GM21526 (cell line): ENCODE measurements around the gene ERAP2.
"Not testable (repeated sequence)": the region's sequence is repeated elsewhere in the genome, so short reads cannot be mapped to it uniquely, and the experiment has no call there.

Experiments
- ATAC-seq: cut with Tn5 transposase; IDR thresholded peaks from one replicate; pipeline ENCODE4 v1.9.1; 2021; ENCODE audit warnings: moderate library complexity; ENCODE audit not compliant: unreplicated experiment, low FRiP score

Gene ERAP2

DNA sequence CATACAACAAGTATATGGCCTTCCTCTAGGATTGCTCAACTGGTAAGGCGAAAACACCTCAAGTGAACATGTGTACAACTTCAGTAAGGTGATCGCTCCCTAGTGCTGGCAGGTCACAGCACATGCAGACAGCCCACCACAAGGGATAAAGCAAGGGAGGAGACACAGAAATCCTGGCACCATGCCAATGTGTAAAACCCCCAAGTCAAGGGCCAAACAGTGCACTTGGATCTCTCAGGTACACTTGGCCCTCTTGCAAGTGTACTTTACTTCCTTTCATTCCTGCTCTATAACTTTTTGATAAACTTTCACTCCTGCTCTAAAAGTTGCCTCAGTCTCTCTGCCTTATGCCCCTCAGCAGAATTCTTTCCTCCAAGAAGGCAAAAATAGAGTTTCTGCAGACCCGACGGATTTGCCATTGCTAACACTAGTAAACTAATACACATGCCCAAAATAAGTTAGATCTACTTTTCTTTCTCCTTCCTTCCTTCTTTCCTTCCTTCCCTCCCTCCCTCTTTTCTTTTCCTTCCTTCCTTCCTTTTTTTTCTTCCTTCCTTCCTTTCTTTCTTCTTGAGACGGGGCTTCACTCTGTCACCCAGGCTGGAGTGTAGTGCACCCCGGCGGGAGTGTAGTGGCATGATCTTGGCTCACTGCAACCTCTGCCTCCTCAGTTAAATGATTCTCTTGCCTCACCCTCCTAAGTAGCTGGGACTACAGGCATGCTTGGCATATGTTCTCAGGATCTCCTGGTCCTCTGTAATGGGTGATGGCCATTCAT lies 52.8 kb downstream of the ERAP2 start:
- ATAC-seq, result no peak

DNA sequence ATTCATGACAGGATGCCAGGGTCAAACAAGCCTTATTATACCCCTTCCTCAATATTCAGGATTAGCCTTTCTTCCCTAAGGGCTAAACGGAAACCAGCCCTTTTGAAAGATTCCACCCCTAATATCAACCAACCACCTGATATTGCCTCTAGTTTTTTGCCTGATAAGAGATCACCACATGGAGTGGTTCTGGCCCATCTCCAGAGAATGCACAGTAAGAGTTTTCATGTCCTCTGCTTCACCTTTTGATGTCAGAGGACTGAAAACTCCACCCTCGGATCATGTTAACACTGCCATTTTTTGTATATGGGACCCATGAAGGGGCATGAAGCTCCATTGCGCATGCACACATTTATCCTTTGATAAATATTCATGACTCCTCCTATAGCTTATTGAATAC lies 53.8 kb downstream of the ERAP2 start:
- ATAC-seq, result no peak

DNA sequence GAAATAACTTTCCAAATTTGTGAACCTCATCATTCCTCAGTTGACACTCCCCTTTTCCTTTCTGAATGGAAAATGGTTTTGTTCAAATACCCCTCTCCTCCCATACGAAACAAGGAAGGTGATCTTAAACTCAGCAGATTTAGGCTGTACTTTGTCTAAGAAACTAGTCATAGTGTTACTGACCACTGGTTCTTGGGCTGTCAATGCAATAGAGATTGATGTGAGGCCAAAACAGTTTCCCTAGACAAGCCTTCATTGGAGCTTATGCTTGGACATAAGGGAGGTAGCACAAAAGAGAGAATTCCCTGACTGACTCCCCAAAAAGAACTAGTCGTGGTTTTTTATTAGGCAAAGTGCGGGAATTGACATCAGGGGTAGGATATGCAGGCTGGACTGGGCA lies 54.3 kb downstream of the ERAP2 start:
- ATAC-seq, result no peak

DNA sequence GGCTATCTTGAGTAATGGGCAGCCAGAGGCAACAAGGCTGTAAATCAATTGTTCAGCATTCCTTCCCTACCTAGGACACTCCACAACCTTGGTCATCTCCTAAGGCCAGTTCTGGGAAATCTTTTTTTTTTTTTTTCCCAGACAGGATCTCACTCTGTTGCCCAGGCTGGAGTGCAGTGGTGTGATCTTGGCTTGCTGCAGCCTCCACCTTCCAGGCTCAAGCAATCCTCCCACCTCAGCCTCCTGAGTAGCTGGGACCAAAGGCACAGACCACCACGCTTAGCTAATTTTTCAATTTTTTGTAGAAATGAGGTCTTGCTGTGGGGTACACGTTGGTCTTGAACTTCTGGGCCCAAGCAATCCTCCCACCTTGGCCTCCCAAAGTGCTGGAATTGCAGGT lies 54.7 kb downstream of the ERAP2 start:
- not testable (repeated sequence) for ATAC-seq

DNA sequence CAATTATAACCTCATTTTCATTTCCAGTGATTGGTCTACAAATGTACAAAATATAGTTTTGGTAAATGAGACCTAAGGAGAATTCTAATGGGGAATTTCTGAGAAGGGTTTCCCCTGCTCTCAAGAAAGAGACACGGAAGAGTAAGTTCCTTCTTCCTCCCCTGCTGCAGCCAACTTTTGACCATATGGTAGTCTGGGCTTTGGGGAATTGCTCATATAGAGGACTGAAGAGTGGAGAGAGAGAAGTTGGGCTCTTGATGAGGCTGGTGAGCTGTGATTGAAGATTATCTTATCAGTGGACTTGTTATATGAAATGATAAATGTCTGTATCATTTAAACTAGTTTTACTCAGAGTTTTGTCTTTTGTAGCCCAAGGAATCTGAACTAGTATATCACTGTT lies 55.3 kb downstream of the ERAP2 start:
- ATAC-seq, result no peak

DNA sequence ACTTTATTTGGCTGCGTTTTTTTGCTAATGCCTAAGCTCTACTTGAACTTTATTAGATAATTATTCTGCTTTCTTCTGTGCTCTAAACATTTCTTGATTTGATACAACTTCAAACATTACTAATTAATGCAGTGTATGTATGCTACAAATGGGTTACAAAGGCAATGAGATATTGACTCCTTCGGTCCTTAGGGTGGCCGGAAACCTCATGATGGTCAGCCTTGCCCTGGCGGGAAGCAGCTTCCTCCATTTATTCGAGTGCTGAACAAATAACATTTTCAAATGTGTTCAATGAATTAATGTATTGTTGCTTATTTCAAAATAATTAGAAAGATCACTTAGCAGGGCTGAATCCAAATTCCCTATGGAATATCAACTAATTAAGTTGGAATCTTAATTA lies 55.7 kb downstream of the ERAP2 start:
- ATAC-seq, result no peak

DNA sequence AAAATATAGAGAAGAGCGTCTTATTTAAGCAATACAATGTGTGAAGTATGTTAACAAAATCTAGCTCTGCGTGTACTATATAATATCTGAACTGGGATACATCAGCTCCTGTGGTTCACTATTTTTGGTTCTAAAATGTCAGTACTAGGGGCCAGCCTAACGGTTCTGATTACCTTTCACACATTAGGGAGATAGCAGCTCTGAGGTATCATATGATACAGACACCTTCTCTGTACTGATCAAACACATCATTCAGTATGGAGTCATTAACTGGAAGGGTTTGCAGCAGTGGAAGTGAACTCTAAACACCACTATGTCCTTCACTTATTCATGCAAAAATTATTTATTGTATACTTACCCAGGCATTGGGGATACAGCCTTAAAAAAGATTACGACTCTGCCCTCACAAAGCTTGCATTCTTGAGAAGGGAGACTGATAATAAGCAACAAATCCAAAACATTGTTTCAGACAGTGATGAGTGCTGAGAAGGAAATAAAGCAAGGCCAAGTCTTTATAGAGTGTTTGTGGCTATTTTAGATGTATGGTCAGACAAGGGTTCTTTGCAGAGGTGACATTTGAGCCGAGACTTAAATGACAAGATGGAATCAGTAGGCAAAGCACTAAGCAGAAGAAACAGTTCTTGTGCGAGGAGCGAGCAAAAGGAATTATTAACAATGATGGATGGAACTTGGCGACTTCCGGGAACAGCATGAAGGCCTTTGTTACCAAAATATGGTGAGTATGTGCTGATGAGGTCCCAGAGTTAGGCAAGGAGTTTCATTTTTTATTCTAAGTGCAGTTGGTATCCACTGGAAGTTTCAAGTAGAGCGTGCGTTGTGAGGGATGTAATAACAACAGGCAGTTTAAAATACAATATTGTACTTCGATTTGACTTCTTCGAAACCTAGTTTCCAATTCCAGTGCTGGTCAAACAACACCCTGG lies 57.7 kb downstream of the ERAP2 start:
- ATAC-seq, result no peak

DNA sequence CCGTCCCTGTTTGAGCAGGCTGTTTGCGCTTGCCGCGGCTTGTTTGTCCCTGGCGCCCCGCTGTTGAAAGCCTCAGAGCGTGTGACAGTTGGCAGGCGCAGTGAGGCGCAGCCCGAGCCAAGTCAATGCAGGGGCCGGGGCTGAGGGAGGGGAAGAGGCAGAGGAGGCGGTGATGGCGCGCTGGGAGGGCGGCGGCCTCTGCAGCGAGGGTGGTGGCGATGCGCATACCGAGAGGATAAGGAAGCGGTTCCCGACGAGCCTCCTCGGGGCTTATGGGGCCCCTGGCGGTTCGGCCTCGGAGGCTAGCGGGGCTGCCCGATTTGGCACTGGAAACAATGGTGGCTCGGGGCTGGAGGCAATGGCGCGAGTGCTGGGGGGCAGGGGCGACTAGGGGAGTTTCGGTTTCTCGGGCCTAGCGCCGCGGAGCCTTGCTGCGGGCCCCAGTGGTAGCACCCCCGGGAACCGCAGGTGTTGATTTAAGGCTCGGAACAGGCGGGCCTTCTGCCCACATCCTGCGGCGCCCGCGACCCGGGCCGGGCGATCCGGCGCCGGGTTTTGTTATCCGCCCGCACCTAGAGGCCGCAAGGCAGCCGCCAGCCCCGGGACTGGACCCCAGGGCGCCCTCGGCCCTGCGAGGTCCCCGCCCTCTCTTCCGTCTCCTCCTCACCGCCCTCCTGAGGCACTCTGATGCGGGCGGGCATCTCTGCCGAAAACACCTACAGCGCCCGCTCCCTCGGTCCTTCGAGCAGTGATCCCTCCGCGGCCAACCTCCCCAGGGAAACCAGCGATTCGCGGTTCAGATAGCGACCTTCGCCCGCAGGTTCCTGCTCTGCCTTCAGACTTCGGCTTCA lies 58.6 kb downstream of the ERAP2 start:
- ATAC-seq, result peak; percentile 55

DNA sequence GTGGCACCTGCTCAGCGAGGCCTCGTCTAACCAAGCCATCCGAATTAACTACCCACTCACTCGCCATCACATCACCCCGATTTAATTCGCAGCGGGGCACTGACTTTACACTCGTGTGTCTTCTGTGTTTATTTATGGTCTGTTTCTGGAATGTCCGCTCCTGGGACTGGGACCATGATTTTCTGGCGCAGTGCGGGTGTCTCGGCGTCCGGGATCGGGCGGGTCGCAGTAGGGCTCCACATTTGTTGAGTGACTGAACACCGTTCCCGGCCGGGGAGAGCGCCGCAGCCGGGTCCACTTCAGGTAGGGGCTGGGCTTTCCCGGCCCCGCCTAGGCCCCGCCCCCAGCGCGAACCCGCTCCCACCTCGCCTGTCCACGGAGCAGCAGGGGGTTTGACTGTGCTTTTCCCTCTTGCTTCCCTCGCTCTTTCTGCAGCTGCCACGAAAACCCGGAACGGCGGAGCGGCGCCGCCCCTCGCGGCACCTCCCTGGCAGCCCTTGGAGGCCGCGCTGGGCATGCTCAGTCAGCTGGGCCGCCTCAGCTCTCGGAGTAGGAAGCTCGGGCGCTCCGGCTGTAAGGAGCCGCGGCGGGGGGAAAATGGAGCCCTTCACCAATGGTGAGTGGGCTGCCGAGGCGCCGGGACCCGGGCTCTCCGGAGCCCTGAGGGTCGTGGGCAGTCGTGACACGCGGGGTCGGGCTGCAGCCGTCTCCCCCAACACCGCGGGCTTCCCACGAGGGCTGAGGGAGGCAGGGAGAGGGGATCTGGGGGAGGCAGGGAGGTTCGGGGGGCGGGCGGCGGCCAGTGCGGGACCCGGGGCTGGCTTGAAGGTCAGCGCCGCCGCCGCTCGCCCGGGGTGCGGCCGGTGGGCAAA lies 59.5 kb downstream of the ERAP2 start, which contains the start of gene LNPEP:
TSS of gene LNPEP (plus strand) at position 522 of the 872 bp plus-strand sequence. CDS start at position 598, 76 bp downstream.
- ATAC-seq, result peak; percentile 32

DNA sequence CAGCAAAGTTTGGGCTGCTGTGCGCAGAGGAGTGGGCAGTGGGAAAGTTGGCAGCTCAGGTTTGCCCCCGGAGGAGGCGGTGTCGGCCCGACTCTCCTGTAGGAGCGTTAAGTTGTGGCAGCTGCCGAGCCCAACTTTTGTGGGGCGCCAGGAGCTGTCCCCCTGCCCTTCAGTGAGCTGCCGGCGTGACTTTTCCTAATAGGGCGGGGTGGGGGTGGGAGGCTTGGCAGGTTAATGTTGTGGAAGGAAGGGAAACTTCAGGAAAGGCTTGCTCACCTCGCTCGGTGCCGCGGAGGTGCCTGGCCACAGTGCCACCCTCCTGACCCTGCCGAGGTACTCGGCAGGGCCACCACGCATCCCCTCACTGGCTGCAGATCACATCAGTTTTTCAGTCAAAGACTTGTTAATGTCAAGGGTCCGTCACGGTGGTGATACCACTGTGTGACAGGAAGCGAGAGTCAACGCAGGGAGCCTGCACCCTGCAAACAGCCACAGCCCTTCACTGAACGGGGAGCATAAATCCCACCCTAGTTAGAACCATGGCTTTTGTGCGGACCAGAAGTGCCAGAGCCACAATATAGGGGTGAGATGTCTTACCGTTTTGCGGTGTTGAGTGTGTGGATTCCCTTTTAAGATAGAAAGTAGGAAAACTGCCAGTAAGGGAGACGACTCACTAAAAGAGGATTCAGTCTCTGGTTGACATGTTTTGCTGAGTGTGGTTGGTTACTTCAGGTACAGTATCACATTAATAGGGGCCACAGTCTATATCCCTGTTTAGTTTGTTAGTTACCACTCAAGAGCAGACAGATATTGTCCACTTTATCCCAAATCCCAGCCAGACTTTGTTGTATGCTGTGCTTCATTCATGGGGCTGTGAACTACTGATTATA lies 60.4 kb downstream of the ERAP2 start:
- ATAC-seq, result peak; percentile 31

DNA sequence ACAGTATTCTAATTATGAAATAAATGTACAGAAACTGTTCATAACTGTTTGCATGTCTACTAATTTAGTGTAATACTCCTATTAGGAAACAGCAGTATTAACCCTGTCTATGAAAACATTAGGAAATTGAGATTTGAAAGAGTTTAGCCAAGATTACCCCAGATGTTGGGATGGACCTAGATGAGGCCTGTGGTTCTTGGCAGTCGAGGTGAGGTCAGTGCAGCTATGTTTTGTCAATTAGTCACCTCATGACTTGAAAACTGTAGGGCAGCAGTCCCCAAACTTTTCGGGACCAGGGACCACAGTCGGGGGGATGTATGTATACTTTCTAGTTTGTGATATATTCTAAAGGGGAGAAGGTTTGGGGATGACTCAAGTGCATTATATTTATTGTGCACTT lies 64.3 kb downstream of the ERAP2 start:
- no peak for ATAC-seq

DNA sequence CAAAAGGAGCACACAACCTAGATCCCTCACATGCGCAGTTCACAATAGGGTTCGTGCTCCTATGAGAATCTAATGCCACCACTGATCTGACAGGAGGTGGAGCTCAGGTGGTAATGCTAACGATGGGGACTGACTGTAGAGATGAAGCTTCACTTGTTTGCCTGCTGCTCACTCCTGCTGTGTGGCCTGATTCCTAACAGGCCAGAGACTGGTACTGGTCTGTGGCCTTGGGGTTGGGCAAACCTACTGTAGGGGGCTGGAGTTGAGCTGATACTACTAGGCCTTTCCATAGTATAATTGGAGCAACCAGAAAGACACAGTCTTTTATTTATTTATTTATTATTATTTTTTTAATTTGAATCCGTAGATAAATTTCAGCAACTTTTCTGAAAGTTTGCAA lies 64.8 kb downstream of the ERAP2 start:
- ATAC-seq, result no peak

DNA sequence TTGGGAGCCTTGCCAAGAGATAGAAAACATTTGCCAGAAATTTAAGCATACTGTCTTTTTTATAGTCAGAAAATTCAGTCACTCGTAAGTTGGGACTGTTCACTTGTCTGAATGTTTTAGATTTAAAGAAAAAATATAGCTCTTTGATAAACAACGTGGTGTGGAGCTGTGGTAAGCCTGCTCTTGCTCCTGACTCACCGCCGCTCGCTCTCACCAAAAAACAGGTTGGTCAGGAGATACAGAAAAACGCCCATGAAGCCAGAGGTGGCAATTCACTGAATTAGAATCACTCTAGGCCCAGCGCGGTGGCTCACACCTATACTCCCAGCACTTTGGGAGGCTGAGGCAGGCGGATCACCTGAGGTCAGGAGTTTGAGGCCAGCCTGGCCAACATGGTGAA lies 65.8 kb downstream of the ERAP2 start:
- no peak for ATAC-seq

DNA sequence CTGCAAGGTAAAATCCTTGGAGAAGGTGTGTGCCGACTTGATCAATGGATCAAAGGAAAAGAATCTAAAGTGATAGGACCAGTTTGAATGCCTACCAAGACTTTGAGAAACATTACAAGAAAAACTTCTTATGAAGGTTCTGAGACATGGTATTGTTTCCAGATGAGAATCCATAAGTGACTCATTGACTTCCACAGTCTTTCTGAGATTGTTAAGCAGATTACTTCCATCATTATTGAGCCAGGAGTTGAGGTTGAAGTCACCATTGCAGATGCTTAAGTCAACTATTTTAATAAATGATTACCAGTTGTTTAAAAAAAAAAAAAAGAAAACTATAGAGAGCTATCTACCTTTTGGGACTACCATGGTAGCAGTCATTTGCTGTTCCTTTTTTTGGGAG lies 66.6 kb downstream of the ERAP2 start:
- no peak for ATAC-seq

DNA sequence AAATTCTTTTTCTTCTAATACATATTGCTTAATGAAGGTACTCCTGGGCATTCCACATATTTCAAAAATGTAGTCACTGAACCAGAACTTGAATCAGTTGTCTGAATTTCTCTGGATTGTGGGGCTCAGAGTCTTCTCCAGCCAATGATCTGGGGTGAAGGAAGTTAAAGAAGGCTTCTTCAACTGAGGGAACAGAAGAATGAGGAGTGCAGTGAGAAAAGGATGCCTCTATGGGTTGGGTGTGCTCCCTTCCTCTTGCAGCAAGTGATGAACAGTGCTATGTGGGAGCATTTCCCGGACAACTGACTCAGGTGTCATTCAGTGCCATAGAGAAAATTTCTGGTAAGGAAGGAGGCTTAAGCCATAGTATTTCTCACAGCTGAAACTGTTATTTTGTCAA lies 67.5 kb downstream of the ERAP2 start:
- no peak for ATAC-seq

DNA sequence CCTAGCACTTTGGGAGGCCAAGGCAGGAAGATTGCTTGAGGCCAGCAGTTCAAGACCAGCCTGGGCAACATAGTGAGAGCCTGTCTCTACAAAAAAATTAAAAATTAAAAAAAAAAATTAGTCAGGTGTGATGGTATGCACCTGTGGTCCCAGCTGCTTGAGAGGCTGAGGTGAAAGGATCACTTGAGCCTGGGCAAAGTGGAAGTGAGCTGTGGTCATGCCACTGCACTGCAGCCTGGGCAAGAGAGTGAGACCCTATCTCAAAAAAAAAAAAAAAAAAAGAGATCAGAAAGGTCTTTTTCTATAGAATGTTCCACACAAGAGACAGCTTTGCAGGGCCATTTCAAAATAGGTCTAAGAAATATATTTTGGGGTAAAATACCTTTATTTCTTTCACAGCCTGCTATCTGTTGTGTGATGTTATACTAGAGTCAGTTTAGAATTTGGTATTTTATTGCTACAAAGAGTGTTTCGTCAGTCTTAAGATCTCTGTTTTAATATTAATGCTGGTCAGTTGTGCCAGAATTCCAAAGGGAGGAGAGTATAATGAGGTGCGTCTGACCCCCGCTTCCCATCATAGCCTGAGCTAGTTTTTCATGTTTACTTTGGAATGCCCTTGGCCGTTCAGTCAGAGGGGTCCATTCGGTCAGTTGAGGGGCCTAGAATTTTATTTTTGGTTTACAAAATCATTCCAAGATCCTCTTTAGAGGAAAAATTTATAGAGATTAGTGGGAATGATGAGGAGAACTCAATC lies 69.0 kb downstream of the ERAP2 start:
- no peak for ATAC-seq

DNA sequence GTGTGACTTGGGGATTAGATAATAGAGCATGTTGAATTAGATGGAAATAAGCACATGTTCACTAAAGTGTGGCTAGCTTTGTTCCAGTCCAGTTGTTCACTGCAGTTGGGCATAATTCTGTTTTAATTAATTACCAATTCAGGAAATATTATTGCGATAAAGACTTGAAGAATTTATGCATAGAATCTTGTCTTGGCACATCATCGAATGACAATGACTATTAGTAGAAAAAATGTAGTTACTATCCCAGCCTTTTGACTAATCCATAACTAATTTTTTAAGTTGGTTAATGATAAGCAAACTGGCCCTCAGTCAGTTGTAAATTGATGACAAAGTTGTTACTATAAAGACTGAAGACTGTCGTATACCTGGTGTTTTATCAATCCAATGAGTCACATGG lies 70.1 kb downstream of the ERAP2 start:
- ATAC-seq, result no peak

DNA sequence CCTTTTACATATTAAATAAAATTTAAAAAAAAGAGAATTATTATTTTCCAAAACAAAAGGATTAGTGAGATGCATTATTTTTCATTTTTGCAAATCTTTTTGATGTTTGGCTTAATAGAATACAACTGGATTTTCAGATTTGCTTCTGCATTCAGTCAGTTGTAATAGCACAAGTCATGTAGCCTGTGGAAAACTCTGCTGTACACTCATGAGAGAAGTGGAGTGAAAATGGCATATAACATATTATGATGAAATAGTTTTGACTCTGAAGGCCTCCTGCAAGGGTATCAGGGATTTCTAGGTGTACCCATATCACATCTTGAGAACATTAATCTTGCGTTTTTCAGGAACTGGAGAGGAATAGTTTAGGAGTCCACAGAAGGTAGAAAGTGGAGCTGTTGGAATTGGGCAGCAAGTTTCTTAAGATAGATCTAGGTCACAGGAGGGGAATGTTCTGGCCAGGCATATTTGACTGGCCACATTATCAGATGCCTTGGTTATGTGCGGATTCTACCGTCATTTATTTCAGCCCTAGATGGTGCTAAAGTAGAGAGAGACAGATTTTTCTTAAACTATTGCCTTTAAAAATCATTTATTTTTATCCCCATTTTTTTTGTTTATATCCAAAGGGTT lies 75.9 kb downstream of the ERAP2 start:
- ATAC-seq, result no peak
